GM19467 (cell line): ENCODE results near the gene SLC39A11.

Source experiments
- ATAC-seq: cut with Tn5 transposase; IDR thresholded peaks from one replicate; pipeline ENCODE4 v1.9.1; 2021; ENCODE audit warnings: mild to moderate bottlenecking, moderate library complexity; ENCODE audit not compliant: unreplicated experiment

The SLC39A11 gene

GRCh38 chr17:72671016-72671415, 421.5 kb downstream of the SLC39A11 start:
- ATAC-seq, result no peak

- ATAC-seq, result no peak
These were observed 425.1 kb downstream of the SLC39A11 start for GRCh38 chr17:72667096-72668063.

- ATAC-seq, result no peak
These were observed 426.3 kb downstream of the SLC39A11 start for GRCh38 chr17:72665852-72666851.

GRCh38 chr17:72662827-72663190, 429.7 kb downstream of the SLC39A11 start:
- ATAC-seq, result no peak

- ATAC-seq, result no peak
These were observed 430.3 kb downstream of the SLC39A11 start for GRCh38 chr17:72661945-72662826.

- ATAC-seq, result no peak
These were observed 431.2 kb downstream of the SLC39A11 start for GRCh38 chr17:72661116-72661944.

GRCh38 chr17:72660274-72661115, 432.0 kb downstream of the SLC39A11 start:
- ATAC-seq, result no peak

- ATAC-seq, result no peak
These were observed 432.7 kb downstream of the SLC39A11 start for GRCh38 chr17:72659811-72660210.

GRCh38 chr17:72658675-72659074, 433.8 kb downstream of the SLC39A11 start:
- ATAC-seq, result no peak

- ATAC-seq, result no peak
These were observed 434.8 kb downstream of the SLC39A11 start for GRCh38 chr17:72657467-72658317.

- ATAC-seq, result no peak
These were observed 436.2 kb downstream of the SLC39A11 start for GRCh38 chr17:72656130-72656763.

- ATAC-seq, result no peak
These were observed 437.8 kb downstream of the SLC39A11 start for GRCh38 chr17:72654706-72655105.

- no peak for ATAC-seq
These were observed 440.5 kb downstream of the SLC39A11 start for GRCh38 chr17:72651988-72652387.

- ATAC-seq, result no peak
These were observed 443.8 kb downstream of the SLC39A11 start for GRCh38 chr17:72648702-72649101.

- no peak for ATAC-seq
These were observed 446.3 kb downstream of the SLC39A11 start for GRCh38 chr17:72646176-72646575.

- no peak for ATAC-seq
These were observed 448.0 kb downstream of the SLC39A11 start for GRCh38 chr17:72644492-72644891.

- ATAC-seq, result no peak
These were observed 448.8 kb downstream of the SLC39A11 start for GRCh38 chr17:72643575-72644216.
